Kidney glomerular epithelial cell (primary cell): ENCODE measurements around the gene KIAA0586.
"Not testable (repeated sequence)": the region's sequence is repeated elsewhere in the genome, so short reads cannot be mapped to it uniquely, and the experiment has no call there.

ENCODE experiments used
- DNase-seq: peaks from one replicate; lab custom pipeline; 2025; lab: John Stamatoyannopoulos, UW

Gene KIAA0586

GRCh38 chr14:58549105-58549757 lies 121.7 kb downstream of the KIAA0586 start:
- DNase-seq = peak; percentile 11

DNA sequence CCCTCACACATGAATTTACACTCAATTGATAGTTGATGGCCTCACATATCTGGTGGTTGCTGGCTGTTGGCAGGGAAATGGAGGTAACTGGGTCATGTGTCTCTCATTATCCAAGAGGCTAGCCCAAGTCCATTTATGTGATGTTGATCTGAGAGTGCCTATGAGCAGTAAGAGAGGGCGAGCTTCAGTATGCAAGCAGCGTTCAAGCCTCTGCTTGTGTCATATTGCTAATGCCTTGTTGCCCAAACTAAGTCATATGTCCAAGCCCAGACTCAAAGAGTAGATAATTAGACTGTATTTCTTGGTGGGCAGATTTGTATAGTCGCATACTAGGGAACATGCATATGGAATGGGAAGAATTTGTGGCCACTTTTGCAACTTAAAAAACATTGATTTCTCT lies 126.4 kb downstream of the KIAA0586 start:
- DNase-seq = no peak

GRCh38 chr14:58555647-58556046 lies 128.1 kb downstream of the KIAA0586 start:
- no peak for DNase-seq

- DNase-seq = no peak
Measured at GRCh38 chr14:58557242-58557641, 129.7 kb downstream of the KIAA0586 start.

DNA sequence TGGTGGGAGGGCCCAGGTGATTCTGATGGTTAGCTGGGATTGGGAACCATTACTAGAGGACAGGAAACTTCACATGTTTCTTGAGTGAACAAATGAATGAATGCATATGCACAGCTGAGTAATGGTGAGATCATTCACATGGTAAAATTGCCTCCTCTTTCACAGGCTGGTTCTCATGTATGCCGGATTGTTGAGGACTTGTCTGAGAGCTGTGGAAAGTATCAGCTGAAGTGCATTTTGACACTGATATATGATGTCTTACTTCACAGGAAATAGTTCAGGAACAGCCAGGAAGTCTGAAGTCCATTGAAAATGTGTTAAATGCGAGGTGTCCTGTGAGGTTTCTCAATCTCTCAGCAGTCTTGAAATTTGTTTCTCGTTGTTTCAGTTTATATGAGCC lies 132.7 kb downstream of the KIAA0586 start:
- DNase-seq = peak; percentile 7

- DNase-seq = no peak
Measured at GRCh38 chr14:58562141-58562540, 134.6 kb downstream of the KIAA0586 start.

DNA sequence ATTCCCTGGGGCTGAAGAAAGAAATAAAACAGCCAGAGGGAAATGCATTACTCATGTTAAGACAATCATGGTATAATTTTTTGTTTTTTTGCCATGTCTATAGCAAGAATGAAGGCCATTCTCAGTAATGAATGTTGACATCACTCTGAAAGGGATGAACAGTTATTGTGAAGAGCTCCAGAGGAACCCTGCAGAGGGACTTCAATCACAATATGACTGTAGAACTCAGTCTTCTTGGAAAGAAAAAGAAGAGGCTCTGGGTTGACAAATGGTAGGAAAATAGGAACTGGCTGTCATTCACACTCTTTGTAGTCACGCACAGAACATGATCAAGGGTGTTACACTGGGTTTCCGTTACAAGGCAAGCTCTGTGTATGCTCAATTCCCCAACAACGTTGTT lies 136.5 kb downstream of the KIAA0586 start:
- DNase-seq = no peak

DNA sequence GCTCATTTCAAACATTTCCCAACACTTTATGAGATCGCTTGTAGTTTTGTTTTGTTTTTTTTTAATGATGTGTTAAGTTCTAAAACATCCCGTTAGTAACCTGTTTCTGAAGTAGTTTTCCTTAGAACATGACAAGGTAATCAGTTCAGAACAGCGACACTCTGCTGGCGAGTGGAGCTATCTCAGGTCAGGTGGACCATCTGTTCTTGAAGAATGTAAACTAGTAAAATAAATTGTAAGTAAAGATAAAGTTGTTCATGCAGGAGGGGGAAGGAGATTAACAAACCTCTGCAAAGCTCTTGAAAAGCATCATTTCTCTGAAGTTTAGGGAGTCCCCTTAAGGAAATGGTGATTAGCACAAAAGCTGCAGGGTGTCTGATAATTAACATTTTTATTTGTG lies 138.3 kb downstream of the KIAA0586 start:
- DNase-seq = no peak

GRCh38 chr14:58566979-58567378 lies 139.5 kb downstream of the KIAA0586 start:
- DNase-seq = no peak

DNA sequence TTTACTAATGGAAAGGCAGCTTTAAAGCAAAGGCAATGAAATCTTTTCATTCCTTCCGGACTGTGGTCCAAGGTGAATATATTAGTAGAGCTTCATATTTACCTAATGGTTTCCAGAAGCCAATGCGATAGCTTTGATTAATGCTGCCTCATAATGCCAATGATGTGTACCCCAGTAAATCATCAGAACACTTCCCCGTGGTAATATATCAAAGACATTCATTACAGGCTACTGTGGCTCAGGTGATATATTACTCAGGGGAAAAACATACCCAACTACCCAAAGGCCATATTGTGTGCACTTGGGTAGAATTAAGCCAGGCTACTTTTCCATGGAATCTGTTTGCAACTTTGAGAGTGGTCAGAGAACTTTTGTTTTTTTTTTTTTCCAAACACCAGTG lies 140.8 kb downstream of the KIAA0586 start:
- no peak for DNase-seq

DNA sequence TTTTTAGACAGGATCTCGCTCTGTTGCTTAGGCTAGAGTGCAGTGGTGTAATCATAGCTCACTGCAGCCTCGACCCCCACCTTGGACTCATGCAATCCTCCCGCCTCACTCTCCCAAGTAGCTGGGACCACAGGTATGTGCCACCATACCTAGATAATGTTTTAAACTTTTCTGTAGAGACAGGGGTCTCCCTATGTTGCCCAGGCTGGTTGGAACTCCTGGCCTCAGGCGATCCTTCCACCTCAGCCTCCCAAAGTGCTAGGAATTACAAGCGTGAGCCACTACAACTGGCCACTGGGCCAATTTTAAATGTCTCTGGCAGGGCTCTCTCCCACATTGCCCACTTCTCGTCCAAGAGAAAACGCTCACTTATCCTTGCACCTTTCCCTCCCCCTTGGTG lies 143.7 kb downstream of the KIAA0586 start:
- no peak for DNase-seq

GRCh38 chr14:58571769-58572472 lies 144.4 kb downstream of the KIAA0586 start:
- DNase-seq = peak; percentile 72

- no peak for DNase-seq
Measured at GRCh38 chr14:58572473-58572853, 144.9 kb downstream of the KIAA0586 start.

DNA sequence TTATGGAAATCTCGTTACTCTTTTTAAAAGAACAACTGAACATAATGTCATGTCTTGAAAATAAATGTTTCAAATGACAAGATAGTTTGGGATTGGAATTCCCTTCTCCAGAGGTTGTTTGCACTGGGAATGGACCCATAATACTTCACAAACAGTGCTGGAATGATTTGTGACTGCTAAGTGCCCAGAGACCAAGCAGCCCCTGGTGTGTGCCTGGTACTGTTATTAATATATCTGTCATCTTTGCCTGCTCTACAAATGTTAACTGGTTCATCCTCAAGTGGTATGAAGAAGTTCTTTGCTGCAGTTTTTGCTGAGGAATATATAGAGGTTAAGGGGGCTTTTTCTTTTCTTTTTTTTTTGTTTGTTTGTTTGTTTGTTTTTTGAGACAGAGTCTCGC lies 145.3 kb downstream of the KIAA0586 start:
- DNase-seq = no peak

DNA sequence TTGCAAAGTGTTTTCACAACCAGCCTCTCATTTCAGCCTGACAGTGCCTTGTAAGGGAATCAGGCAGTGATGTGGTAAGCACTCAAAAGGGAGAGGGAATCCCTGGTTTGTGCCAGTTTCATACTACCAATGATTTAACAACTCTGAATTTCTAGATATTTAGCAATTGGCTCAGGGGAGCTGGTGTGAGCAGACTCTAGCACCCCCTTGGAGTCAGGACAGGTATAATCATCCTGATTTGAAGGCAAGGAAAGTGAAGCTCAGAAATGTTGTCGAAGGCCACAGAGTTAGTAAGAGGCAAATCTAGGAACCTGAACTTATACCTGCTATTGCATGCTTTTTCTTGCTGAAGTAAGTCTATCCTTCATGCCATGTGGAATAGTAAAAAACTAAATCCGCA lies 147.1 kb downstream of the KIAA0586 start:
- no peak for DNase-seq

GRCh38 chr14:58575956-58576355 lies 148.4 kb downstream of the KIAA0586 start:
- DNase-seq = no peak

DNA sequence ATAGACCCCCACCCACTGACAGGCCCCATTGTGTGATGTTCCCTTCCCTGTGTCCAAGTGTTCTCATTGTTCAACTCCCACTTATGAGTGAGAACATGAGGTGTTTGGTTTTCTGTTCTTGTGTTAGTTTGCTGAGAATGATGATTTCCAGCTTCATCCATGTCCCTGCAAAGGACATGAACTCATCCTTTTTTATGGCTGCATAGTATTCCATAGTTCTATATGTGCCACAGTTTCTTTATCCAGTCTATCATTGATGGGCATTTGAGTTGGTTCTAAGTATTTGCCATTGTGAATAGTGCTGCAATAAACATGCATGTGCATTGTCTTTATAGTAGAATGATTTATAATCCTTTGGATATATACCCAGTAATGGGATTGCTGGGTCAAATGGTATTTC lies 152.5 kb downstream of the KIAA0586 start:
- not testable (repeated sequence) for DNase-seq

DNA sequence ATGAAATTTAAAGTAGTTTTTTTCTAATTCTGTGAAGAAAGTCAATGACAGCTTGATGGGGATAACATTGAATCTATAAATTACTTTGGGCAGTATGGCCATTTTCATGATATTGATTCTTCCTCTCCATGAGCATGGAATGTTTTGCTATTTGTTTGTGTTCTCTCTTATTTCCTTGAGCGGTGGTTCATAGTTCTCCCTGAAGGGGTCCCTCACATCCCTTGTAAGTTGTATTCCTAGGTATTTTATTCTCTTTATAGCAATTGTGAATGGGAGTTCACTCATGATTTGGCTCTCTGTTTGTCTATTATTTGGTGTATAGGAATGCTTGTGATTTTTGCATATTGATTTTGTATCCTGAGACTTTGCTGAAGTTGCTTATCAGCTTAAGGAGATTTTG lies 153.9 kb downstream of the KIAA0586 start:
- DNase-seq = not testable (repeated sequence)

DNA sequence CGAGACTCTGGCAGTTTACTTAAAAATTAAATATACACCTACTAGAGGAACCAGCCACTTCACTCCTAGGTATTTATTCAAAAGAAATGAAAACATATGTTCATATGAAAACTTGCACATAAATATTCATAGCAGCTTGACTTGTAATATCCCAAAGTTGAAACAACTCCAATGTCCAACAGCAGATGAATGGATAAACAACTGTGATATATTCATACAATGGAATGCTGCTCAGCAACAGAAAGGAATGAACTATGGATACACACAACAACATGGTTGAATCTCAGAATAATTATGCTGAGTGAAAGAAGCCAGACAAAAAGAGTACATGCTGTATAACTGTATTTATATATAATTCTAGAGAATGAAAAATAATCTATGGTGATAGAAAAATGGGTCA lies 156.9 kb downstream of the KIAA0586 start:
- no peak for DNase-seq

DNA sequence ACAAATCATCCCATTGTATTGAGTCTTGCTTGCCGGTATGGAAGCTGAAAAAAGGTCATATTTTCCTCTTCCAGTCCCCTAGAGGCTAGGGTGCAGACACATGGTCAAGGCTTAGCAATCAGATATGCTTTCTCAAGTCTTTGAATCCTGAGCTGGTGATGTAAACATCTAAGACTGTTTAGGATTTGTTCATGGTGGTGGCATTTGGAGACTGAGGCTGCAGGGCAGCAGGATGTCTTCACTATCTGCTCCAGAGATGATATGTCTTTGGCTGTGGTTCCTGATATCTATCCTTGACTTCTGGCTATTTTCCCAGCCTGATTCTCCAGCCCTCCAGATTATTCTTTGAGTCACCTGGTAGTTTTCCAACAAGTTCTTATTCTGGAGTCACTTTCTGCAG lies 159.8 kb downstream of the KIAA0586 start:
- no peak for DNase-seq

- DNase-seq = not testable (repeated sequence)
Measured at GRCh38 chr14:58588321-58588720, 160.8 kb downstream of the KIAA0586 start.

DNA sequence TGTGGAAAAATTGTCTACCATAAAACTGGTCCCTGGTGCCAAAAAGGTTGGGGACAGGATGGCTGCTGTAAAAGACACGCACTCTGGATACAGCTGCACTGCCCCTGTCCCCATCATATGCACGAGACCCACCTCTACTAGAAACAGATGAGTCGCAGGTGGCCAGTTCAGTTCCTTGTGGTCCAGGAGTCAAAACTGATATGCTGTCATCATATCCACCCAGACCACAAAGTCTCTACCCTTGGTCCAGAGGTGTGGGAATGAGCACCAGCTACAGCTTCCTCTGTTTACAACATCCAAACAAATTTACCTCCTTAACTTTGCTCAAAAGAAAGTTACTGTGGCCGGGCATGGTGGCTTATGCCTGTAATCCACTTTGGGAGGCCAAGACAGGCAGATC lies 166.5 kb downstream of the KIAA0586 start:
- no peak for DNase-seq

DNA sequence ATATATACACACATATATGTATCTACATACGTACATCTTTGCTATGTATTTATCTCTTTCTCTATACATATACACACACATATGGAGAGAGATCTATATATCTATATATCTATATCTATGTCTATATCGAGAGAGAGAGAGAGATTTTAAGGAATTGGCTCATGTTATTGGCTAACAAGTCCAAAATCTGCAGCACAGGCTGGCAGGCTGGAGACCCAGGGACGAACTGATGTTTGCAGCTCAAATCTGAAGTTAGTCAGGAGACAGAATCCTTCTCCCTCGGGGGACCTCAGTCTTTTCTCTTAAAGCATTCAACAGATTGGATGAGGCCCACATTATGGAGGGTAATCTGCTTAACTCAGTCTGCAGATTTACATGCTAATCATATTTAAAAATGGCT lies 169.5 kb downstream of the KIAA0586 start:
- DNase-seq = no peak
